ENCODE measurements around the gene GRIK3.
"Not testable (repeated sequence)": the region's sequence is repeated elsewhere in the genome, so short reads cannot be mapped to it uniquely, and the experiment has no call there.

GRIK3 gene

GRCh38 chr1:37034121-37035013 is at the start of gene GRIK3:
Gene GRIK3, minus strand, starts transcription at chr1:37034515. Its CDS starts 407 bp downstream, at chr1:37034108.
- no peak for DNase-seq (ENCODE audit: low read depth in 2 of 2)

- no peak for DNase-seq (ENCODE audit: low read depth in 2 of 2)
Measured at GRCh38 chr1:37084013-37084412, 49.7 kb upstream of the GRIK3 start.

- no peak for DNase-seq (ENCODE audit: low read depth in 2 of 2)
Measured at GRCh38 chr1:37083603-37084002, 49.3 kb upstream of the GRIK3 start.

GRCh38 chr1:37080296-37080986 is 46.1 kb upstream of the GRIK3 start:
- not testable (repeated sequence) for DNase-seq (ENCODE audit: low read depth in 2 of 2)

- no peak for DNase-seq (ENCODE audit: low read depth in 2 of 2)
Measured at GRCh38 chr1:37078866-37079265, 44.6 kb upstream of the GRIK3 start.

GRCh38 chr1:37076168-37076567 is 41.9 kb upstream of the GRIK3 start:
- DNase-seq (ENCODE audit: low read depth in 2 of 2), result no peak

GRCh38 chr1:37073854-37074379 is 39.6 kb upstream of the GRIK3 start:
- no peak for DNase-seq (ENCODE audit: low read depth in 2 of 2)

GRCh38 chr1:37073152-37073853 is 39.0 kb upstream of the GRIK3 start:
- no peak for DNase-seq (ENCODE audit: low read depth in 2 of 2)

GRCh38 chr1:37071829-37072228 is 37.5 kb upstream of the GRIK3 start:
- DNase-seq (ENCODE audit: low read depth in 2 of 2), result no peak

GRCh38 chr1:37070126-37070525 is 35.8 kb upstream of the GRIK3 start:
- DNase-seq (ENCODE audit: low read depth in 2 of 2), result no peak

- DNase-seq (ENCODE audit: low read depth in 2 of 2), result no peak
Measured at GRCh38 chr1:37069406-37069805, 35.1 kb upstream of the GRIK3 start.

GRCh38 chr1:37068897-37069296 is 34.6 kb upstream of the GRIK3 start:
- no peak for DNase-seq (ENCODE audit: low read depth in 2 of 2)

- no peak for DNase-seq (ENCODE audit: low read depth in 2 of 2)
Measured at GRCh38 chr1:37068260-37068659, 33.9 kb upstream of the GRIK3 start.

GRCh38 chr1:37064039-37064438 is 29.7 kb upstream of the GRIK3 start:
- no peak for DNase-seq (ENCODE audit: low read depth in 2 of 2)

- no peak for DNase-seq (ENCODE audit: low read depth in 2 of 2)
Measured at GRCh38 chr1:37059346-37059745, 25.0 kb upstream of the GRIK3 start.

GRCh38 chr1:37058424-37058988 is 24.2 kb upstream of the GRIK3 start:
- DNase-seq (ENCODE audit: low read depth in 2 of 2), result no peak

GRCh38 chr1:37056325-37056724 is 22.0 kb upstream of the GRIK3 start:
- DNase-seq (ENCODE audit: low read depth in 2 of 2), result no peak

GRCh38 chr1:37055631-37056030 is 21.3 kb upstream of the GRIK3 start:
- no peak for DNase-seq (ENCODE audit: low read depth in 2 of 2)

- DNase-seq (ENCODE audit: low read depth in 2 of 2), result no peak
Measured at GRCh38 chr1:37053173-37053572, 18.9 kb upstream of the GRIK3 start.

GRCh38 chr1:37052120-37052519 is 17.8 kb upstream of the GRIK3 start:
- DNase-seq (ENCODE audit: low read depth in 2 of 2), result no peak

- no peak for DNase-seq (ENCODE audit: low read depth in 2 of 2)
Measured at GRCh38 chr1:37051346-37051745, 17.0 kb upstream of the GRIK3 start.

GRCh38 chr1:37047542-37047941 is 13.2 kb upstream of the GRIK3 start:
- DNase-seq (ENCODE audit: low read depth in 2 of 2), result no peak
